ENCODE data around the gene INSRR. TPM values are rescaled to one million over a fixed set of nuclear protein-coding genes. Genes with fewer than 3 reads are reported as not detected.

INSRR gene
- total RNA-seq, 4 donors from 2014 or later, result not detected

GRCh38 chr1:156849151-156849496, 9.8 kb downstream of the INSRR start:
- Histone ChIP-seq H3K4me3 (no peak overlapping the region), H3K9me3 (no peaks in the 10 kb centered on the region), H3K27ac (no peak overlapping the region), H3K36me3 (no peaks in the 10 kb centered on the region), H3K27me3 (peaks cover 75% of the 10 kb centered on the region), H3K4me1 (peaks cover 24% of the 10 kb centered on the region)
- no peak for TF ChIP-seq POLR2AphosphoS5 (IDR thresholded peaks at IDR 0.05)
- TF ChIP-seq POLR2A (IDR thresholded peaks at IDR 0.05), result no peak
- no peak for DNase-seq (ENCODE audit: low spot score in 2 of 2)
- WGBS, result 80% methylated on average over 1 of the region's 23 CpGs

DNA sequence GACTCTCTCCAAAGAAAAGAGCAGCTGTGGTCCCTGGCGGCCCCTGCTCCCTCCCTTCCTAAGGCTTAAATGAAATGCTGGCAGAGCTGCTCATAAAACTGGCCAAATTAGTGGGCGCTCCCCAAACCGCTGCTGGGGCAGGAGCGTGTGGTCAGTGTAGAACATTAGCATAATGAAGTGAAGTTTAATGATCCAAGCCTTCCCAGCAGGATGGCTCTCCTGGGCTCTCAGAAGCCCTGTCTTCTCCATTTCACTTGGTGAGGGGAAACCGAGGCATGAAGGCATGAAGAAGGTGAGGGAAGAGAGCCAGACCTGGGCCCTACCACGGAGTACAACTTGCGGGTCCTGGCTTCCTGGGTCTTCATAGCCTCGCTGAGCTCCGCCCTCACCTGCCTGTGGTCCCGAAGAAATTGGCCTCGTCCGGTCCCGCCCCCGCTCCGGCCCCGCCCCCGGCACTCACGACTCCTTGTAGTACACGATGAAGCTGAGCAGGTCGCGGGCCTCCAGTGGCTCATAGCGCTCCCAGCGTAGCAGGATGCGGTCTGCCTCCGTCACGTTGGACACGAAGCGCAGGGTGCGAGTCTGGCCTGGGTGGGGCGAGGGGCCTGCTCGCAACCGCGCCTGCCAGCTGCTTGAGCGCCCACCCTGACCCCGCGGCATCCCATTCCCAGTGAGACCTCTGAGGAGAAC, 10.3 kb downstream of the INSRR start:
- 20% methylated on average over 11 of the region's 36 CpGs for WGBS

GRCh38 chr1:156847591-156848460, 11.1 kb downstream of the INSRR start:
- Histone ChIP-seq H3K9me3 (no peaks in the 10 kb centered on the region), H3K4me3 (no peak overlapping the region), H3K27ac (no peak overlapping the region), H3K4me1 (peaks cover 24% of the 10 kb centered on the region), H3K27me3 (peaks cover 79% of the 10 kb centered on the region), H3K36me3 (no peaks in the 10 kb centered on the region)
- WGBS, result 78% methylated on average over 6 of the region's 7 CpGs
- TF ChIP-seq, protein P1, sequence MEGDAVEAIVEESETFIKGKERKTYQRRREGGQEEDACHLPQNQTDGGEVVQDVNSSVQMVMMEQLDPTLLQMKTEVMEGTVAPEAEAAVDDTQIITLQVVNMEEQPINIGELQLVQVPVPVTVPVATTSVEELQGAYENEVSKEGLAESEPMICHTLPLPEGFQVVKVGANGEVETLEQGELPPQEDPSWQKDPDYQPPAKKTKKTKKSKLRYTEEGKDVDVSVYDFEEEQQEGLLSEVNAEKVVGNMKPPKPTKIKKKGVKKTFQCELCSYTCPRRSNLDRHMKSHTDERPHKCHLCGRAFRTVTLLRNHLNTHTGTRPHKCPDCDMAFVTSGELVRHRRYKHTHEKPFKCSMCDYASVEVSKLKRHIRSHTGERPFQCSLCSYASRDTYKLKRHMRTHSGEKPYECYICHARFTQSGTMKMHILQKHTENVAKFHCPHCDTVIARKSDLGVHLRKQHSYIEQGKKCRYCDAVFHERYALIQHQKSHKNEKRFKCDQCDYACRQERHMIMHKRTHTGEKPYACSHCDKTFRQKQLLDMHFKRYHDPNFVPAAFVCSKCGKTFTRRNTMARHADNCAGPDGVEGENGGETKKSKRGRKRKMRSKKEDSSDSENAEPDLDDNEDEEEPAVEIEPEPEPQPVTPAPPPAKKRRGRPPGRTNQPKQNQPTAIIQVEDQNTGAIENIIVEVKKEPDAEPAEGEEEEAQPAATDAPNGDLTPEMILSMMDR (IDR thresholded peaks at IDR 0.05), result no peak
- no peak for TF ChIP-seq POLR2AphosphoS5 (IDR thresholded peaks at IDR 0.05)
- TF ChIP-seq POLR2A (IDR thresholded peaks at IDR 0.05), result no peak
- no peak for DNase-seq (ENCODE audit: low spot score in 2 of 2)

More for the DNA sequence above, 10.3 kb downstream of the INSRR start:
- Histone ChIP-seq H3K36me3 (no peaks in the 10 kb centered on the region), H3K27ac (no peak overlapping the region), H3K4me1 (peaks cover 24% of the 10 kb centered on the region), H3K27me3 (peaks cover 77% of the 10 kb centered on the region), H3K9me3 (no peaks in the 10 kb centered on the region), H3K4me3 (no peak overlapping the region)
- DNase-seq (ENCODE audit: low spot score in 2 of 2), result no peak
- TF ChIP-seq, protein P1 (IDR thresholded peaks at IDR 0.05), result no peak
- TF ChIP-seq POLR2AphosphoS5 (IDR thresholded peaks at IDR 0.05) (no peak), EP300 (IDR thresholded peaks at IDR 0.05) (no peak), POLR2A (IDR thresholded peaks at IDR 0.05) (no peak)

DNA sequence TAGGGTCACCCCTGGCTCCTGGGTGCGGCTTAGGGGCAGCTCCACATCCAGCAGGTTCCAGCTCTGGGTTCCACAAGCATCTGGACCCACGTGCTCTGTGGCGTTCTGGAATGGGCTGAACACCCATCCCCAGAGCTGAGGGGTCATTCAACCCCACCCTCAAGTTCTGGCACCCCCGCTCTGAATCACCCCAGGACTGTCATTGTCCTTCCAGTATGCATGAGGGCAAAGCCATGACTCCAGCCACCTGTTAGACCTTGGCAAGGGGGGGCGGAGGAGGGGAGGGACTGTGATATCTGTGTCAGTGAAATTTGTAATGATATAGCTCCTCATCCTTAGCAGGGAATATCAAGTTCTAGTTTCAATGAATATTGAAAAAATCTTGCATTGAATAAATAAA, 12.3 kb downstream of the INSRR start:
- no peaks in the 10 kb centered on the region for H3K9me3 ChIP-seq
- 96% methylated on average over 5 of the region's 5 CpGs for WGBS
- TF ChIP-seq, protein P1 (IDR thresholded peaks at IDR 0.05), result no peak
- H3K27me3 ChIP-seq, result peaks cover 82% of the 10 kb centered on the region
- H3K4me1 ChIP-seq, result peaks cover 18% of the 10 kb centered on the region
- no peak for DNase-seq (ENCODE audit: low spot score in 2 of 2)
- no peaks in the 10 kb centered on the region for H3K36me3 ChIP-seq
- no peak overlapping the region for H3K4me3 ChIP-seq
- H3K27ac ChIP-seq, result no peak overlapping the region

GRCh38 chr1:156845953-156846545, 12.9 kb downstream of the INSRR start:
- WGBS, result 63% methylated on average over 14 of the region's 18 CpGs
- no peaks in the 10 kb centered on the region for H3K9me3 ChIP-seq
- H3K4me1 ChIP-seq, result peaks cover 18% of the 10 kb centered on the region
- DNase-seq (ENCODE audit: low spot score in 2 of 2), result no peak
- H3K4me3 ChIP-seq, result no peak overlapping the region
- H3K27me3 ChIP-seq, result peaks cover 85% of the 10 kb centered on the region
- no peak overlapping the region for H3K27ac ChIP-seq
- no peaks in the 10 kb centered on the region for H3K36me3 ChIP-seq
- TF ChIP-seq EP300 (IDR thresholded peaks at IDR 0.05) (no peak), POLR2A (IDR thresholded peaks at IDR 0.05) (no peak), POLR2AphosphoS5 (IDR thresholded peaks at IDR 0.05) (no peak)
- TF ChIP-seq, protein P1 (IDR thresholded peaks at IDR 0.05), result no peak

Data from suprapubic skin (tissue), 4 donors.